GM12865 (cell line): ENCODE measurements around the gene NPFFR1.
"Not testable (repeated sequence)": the region's sequence is repeated elsewhere in the genome, so short reads cannot be mapped to it uniquely, and the experiment has no call there.

ENCODE experiments used
- DNase-seq: peaks from one replicate; pipeline ENCODE4 v3.0.0; 2010; ENCODE audit warnings: low read depth
- H3K4me3 ChIP-seq: 2 replicates; pipeline ENCODE4 v1.5.1; 2011; ENCODE audit warnings: mild to moderate bottlenecking, low read depth, low read length, control low read depth
- TF ChIP-seq, protein P1 (sequence below): IDR thresholded peaks from 2 replicates; pipeline ENCODE4 v1.5.1; 2011; ENCODE audit warnings: low read length, control low read depth, low read depth, inconsistent platforms; ENCODE audit not compliant: insufficient read depth; ENCODE audit errors: missing control alignments

NPFFR1 gene

DNA sequence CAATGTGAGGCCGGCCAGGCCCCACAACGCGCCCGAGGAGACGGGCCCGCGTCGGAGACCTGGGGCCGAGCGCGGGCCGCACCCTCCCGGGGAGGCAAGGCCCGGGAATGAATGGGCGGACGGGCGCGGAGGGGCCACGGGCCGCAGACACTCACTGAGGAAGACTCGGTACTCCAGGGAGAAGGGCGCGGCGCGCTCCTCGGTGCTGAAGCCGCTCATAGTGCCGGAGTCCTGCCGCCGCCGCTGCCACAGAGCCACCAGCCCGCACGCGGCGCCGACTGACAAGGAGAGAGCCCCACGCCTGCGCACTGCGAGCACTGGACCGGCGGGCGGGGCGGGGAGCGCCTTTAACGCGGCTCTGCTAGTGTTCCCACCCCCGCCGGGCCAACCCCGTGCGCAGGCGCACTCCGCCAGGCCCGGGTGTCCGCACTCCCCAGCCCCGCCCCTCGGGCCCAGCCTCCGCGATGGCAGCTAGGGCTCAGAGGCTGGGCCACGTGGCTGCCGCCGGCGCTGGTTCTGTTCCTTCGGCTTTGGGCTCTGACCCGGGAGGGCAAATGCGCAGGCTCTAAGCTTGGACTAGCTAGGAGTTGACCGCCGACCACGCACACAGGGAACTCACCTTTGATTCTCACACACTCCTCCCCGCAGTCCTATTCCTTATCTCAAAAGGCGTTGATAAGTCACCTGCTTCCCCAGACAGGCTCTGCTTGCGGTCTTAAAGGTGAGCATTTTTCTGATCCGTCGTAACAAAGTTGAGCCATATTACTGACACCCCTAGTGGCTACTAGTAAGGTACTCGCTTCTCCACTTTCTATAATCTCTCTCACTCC, 50.5 kb downstream of the NPFFR1 start, which contains the start of gene PPA1:
TSS of gene PPA1 (minus strand) at position 321 of the 830 bp plus-strand sequence. CDS start at position 219, 102 bp downstream.
- DNase-seq = peak; percentile 98
- TF ChIP-seq, protein P1, sequence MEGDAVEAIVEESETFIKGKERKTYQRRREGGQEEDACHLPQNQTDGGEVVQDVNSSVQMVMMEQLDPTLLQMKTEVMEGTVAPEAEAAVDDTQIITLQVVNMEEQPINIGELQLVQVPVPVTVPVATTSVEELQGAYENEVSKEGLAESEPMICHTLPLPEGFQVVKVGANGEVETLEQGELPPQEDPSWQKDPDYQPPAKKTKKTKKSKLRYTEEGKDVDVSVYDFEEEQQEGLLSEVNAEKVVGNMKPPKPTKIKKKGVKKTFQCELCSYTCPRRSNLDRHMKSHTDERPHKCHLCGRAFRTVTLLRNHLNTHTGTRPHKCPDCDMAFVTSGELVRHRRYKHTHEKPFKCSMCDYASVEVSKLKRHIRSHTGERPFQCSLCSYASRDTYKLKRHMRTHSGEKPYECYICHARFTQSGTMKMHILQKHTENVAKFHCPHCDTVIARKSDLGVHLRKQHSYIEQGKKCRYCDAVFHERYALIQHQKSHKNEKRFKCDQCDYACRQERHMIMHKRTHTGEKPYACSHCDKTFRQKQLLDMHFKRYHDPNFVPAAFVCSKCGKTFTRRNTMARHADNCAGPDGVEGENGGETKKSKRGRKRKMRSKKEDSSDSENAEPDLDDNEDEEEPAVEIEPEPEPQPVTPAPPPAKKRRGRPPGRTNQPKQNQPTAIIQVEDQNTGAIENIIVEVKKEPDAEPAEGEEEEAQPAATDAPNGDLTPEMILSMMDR = peak; percentile 27
- H3K4me3 ChIP-seq = peak within 1 kb of the TSS; percentile 93

DNA sequence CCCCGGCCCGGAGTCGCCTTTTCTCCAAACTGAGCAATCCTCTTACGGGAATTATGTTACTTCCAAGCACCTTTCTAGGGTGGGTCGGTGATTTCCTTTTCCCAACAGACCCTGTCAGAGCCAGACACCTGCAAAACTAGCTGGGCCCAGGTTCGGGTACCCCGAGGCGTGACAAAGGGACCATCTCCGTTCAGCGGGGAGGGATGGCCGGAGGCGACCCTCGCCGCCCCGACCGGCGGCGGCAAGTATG, 51.0 kb downstream of the NPFFR1 start:
- DNase-seq = no peak
- TF ChIP-seq, protein P1 = no peak

DNA sequence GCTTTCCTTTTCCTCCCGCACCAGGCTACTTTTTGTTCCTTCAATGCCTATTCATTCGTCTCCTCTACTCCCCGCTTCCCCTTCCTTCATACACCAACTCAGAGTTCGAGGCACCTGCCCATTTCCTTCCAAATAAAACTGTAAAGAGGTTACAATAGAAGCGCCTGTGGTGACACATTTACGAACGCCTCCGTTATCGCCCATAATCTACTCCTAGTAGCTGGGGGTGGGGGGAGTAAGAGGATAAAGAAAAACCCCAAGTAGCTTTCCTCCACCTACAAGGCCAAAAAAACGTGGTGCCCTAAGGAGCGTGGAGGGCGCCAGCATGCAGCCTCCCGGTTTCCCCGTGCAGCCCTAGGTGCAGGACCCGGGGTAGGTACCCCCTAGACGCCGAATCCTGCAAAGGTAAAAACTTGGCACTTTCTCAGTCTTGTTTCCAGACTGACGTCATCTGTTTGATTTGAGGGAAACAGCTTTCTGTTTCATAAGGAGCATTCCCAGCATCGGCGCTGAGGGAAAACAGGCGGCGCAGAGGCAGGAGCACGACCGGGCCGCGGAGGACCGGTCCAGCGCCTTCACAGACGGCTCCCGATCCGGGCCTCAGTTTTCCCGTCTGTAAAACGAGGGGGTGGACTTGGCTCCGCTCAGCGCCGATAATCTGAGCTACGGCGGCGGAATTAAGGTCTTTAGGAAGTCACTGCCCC, 51.5 kb downstream of the NPFFR1 start:
- peak overlapping the region; percentile 93 for H3K4me3 ChIP-seq
- TF ChIP-seq, protein P1 = no peak
- peak; percentile 42 for DNase-seq

More for the DNA sequence above, 51.0 kb downstream of the NPFFR1 start:
- H3K4me3 ChIP-seq = peak overlapping the region; percentile 93

DNA sequence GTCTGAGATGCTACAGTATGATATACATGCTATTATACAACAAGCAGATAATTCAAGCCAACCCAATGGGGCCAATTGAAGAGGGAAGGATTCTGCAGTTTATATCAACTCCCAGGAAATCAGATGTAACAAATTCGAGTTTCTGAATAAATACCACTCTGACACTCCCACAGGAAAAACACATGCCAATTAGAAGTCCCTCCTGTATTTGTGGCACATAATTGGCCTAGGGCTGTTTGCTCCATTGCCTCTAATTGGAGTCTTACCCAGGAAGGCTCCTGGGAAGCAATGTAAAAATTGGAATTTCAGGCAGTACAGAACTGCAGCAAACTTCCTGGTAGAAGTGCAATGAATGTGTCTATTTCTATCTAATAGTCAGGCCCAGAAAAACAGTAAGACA, 55.3 kb downstream of the NPFFR1 start:
- TF ChIP-seq, protein P1 = no peak
- H3K4me3 ChIP-seq = no peak overlapping the region
- no peak for DNase-seq

DNA sequence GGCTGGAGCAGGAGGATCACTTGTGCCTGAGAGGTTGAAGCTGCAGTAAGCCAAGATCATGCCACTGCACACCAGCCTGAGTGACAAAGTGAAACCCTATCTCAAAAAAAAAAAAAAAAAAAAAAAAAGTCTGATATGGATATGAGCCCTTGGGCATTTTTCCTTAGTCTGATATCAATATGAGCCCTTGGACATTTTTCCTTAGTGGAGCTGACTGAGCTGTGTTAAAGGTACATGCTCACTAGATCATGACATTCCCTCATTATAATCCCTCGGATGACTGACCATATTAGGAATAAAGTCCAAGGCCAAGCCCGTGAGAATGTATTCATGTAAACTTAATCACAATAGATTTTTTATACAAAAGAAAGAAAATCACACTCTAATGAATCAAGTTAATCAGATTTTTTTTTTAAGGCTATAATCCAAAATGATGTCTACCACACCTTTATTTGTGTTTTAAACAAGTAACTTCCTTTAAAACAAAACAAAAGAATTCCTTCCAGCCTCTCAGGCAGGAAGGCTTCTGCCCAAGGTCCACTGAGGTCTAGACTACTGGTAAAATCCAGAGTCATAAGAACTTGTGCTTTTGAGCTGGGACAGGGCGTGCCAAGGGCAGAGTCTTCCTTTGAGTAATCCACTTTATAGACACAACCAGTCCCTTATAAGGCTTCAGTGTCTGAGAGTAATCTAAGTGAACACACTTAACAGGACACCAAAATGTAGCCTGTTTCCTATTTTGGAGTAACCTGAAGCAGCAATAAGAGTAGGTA, 56.1 kb downstream of the NPFFR1 start:
- DNase-seq = no peak
- TF ChIP-seq, protein P1 = no peak
- no peak overlapping the region for H3K4me3 ChIP-seq

DNA sequence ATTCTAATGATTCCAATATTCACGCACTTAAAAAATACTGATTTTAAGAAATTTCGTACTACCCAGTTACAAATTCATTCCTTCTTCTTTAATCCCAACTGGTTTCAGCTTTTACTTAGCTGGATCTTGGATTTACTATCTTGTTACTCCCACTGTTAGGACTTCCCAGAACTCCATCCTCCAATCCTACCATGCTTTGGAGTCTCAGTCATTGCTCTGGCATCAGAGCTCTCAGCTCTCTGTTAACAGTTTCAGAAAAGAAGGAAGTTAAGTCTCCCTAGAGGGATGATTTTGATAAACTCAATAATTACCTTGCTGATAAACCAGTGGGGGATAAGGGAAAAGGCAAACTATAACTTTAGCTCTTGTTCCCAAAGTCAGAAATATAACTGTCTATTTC, 60.1 kb downstream of the NPFFR1 start:
- no peak overlapping the region for H3K4me3 ChIP-seq
- DNase-seq = no peak
- TF ChIP-seq, protein P1 = no peak

DNA sequence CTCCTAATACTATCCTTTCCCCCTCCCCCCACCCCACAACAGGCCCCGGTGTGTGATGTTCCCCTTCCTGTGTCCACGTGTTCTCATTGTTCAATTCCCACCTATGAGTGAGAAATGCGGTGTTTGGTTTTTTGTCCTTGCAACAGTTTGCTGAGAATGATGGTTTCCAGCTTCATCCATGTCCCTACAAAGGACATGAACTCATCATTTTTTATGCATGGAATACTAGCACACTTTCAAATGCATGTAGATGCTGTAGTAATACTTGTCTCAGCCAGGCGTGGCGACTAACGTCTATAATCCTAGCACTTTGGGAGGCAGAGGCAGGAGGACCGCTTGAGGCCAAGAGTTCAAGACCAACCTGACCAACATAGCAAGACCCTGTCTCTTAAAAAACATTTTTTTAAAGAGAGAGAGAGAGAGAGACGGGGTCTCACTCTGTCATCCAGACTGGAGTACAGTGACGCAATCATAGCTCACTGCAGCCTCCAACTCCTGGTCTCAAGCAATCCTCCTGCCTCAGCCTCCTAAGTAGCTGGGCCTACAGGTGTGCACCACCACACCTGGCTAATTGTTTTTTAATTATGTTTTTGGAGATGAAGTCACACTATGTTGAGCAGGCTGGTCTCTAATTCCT, 60.9 kb downstream of the NPFFR1 start:
- not testable (repeated sequence) for DNase-seq, H3K4me3 ChIP-seq
